Measurements from ENCODE around the gene GRIN2A.

Gene GRIN2A

GRCh38 chr16:10182222-10183053, at the start of gene GRIN2A:
Gene GRIN2A, minus strand, starts transcription at chr16:10182428. Its CDS starts 2,017 bp downstream, at chr16:10180411.
- DNase-seq (ENCODE audit: low read depth in 2 of 2): no peak

- no peak for DNase-seq (ENCODE audit: low read depth in 2 of 2)
Measured at GRCh38 chr16:10231563-10231962, 49.3 kb upstream of the GRIN2A start.

GRCh38 chr16:10228779-10229178, 46.6 kb upstream of the GRIN2A start:
- DNase-seq (ENCODE audit: low read depth in 2 of 2): no peak

- DNase-seq (ENCODE audit: low read depth in 2 of 2): no peak
Measured at GRCh38 chr16:10226987-10227306, 44.7 kb upstream of the GRIN2A start.

- DNase-seq (ENCODE audit: low read depth in 2 of 2): no peak
Measured at GRCh38 chr16:10226141-10226986, 44.1 kb upstream of the GRIN2A start.

- DNase-seq (ENCODE audit: low read depth in 2 of 2): no peak
Measured at GRCh38 chr16:10225653-10226052, 43.4 kb upstream of the GRIN2A start.

GRCh38 chr16:10224850-10225249, 42.6 kb upstream of the GRIN2A start:
- no peak for DNase-seq (ENCODE audit: low read depth in 2 of 2)

- no peak for DNase-seq (ENCODE audit: low read depth in 2 of 2)
Measured at GRCh38 chr16:10220942-10221341, 38.7 kb upstream of the GRIN2A start.

- DNase-seq (ENCODE audit: low read depth in 2 of 2): no peak
Measured at GRCh38 chr16:10219742-10220141, 37.5 kb upstream of the GRIN2A start.

- DNase-seq (ENCODE audit: low read depth in 2 of 2): no peak
Measured at GRCh38 chr16:10218490-10219206, 36.4 kb upstream of the GRIN2A start.

GRCh38 chr16:10213748-10214147, 31.5 kb upstream of the GRIN2A start:
- DNase-seq (ENCODE audit: low read depth in 2 of 2): no peak

GRCh38 chr16:10210944-10211343, 28.7 kb upstream of the GRIN2A start:
- DNase-seq (ENCODE audit: low read depth in 2 of 2): no peak

- DNase-seq (ENCODE audit: low read depth in 2 of 2): no peak
Measured at GRCh38 chr16:10206865-10207264, 24.6 kb upstream of the GRIN2A start.

GRCh38 chr16:10206215-10206614, 24.0 kb upstream of the GRIN2A start:
- no peak for DNase-seq (ENCODE audit: low read depth in 2 of 2)

- no peak for DNase-seq (ENCODE audit: low read depth in 2 of 2)
Measured at GRCh38 chr16:10205688-10206087, 23.5 kb upstream of the GRIN2A start.

- DNase-seq (ENCODE audit: low read depth in 2 of 2): no peak
Measured at GRCh38 chr16:10202649-10203048, 20.4 kb upstream of the GRIN2A start.

- DNase-seq (ENCODE audit: low read depth in 2 of 2): no peak
Measured at GRCh38 chr16:10200637-10201586, 18.7 kb upstream of the GRIN2A start.

GRCh38 chr16:10196999-10197398, 14.8 kb upstream of the GRIN2A start:
- DNase-seq (ENCODE audit: low read depth in 2 of 2): no peak

GRCh38 chr16:10191096-10191495, 8.9 kb upstream of the GRIN2A start:
- DNase-seq (ENCODE audit: low read depth in 2 of 2): no peak

GRCh38 chr16:10189861-10190390, 7.7 kb upstream of the GRIN2A start:
- no peak for DNase-seq (ENCODE audit: low read depth in 2 of 2)

GRCh38 chr16:10188236-10188635, 6.0 kb upstream of the GRIN2A start:
- no peak for DNase-seq (ENCODE audit: low read depth in 2 of 2)

Data from stimulated activated CD4-positive, alpha-beta T cell treated with anti-CD3 and anti-CD28 coated beads, Interleukin-1b, Interleukin-23, amount 100 ng/mL, for 4 hours (primary cell).